ENCODE data around the gene VAT1L. TPM values are rescaled to one million over a fixed set of nuclear protein-coding genes. Genes with fewer than 3 reads are reported as not detected.

Gene VAT1L
- total RNA-seq, 4 donors from 2014 or later = 0.53 to 2.5 (median 0.92) TPM

DNA sequence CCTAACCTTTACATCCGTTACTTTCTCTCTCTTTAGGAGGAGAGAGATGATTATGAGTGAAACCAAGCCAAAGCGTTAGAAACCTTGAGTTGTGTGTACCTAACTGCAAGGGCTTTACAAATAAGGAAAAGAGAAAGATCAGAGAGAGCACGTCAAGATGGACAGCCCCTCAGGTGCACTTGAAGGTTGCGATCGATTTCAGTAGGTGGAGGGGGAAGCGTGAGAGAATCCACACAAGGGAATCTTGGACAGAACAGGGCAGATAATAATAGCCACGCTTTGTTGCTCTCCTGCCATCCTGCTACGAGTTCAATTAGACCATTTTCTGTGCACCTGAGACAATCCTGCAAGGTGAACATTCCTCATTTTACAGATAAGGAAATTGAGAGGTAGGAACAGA is 78.4 kb downstream of the VAT1L start:
- no peak overlapping the region for H3K27ac ChIP-seq
- H3K4me3 ChIP-seq = no peak overlapping the region
- TF ChIP-seq POLR2A (IDR thresholded peaks at IDR 0.05) = no peak
- TF ChIP-seq, protein P1, sequence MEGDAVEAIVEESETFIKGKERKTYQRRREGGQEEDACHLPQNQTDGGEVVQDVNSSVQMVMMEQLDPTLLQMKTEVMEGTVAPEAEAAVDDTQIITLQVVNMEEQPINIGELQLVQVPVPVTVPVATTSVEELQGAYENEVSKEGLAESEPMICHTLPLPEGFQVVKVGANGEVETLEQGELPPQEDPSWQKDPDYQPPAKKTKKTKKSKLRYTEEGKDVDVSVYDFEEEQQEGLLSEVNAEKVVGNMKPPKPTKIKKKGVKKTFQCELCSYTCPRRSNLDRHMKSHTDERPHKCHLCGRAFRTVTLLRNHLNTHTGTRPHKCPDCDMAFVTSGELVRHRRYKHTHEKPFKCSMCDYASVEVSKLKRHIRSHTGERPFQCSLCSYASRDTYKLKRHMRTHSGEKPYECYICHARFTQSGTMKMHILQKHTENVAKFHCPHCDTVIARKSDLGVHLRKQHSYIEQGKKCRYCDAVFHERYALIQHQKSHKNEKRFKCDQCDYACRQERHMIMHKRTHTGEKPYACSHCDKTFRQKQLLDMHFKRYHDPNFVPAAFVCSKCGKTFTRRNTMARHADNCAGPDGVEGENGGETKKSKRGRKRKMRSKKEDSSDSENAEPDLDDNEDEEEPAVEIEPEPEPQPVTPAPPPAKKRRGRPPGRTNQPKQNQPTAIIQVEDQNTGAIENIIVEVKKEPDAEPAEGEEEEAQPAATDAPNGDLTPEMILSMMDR (IDR thresholded peaks at IDR 0.05) = no peak
- H3K27me3 ChIP-seq = no peaks in the 10 kb centered on the region
- DNase-seq = no peak
- no peaks in the 10 kb centered on the region for H3K9me3 ChIP-seq
- H3K4me1 ChIP-seq = no peaks in the 10 kb centered on the region
- no peaks in the 10 kb centered on the region for H3K36me3 ChIP-seq

DNA sequence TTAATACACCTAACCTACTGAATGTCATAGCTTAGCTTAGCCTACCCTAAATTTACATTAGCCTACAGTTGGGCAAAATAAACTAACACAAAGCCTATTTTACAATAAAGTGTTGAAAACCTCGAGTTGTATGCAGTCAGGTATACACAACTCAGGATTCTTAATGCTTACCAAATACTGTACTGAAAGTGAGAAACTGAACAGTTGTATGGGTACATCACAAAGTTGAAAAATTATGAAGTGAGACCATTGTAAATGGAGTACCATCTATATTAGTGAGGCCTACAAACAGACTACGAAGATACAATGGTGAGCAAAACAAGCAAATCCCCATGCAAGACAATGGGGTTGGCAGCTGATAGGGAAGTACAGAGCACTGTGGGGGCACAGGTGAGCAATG is 79.7 kb downstream of the VAT1L start:
- no peak for TF ChIP-seq POLR2A (IDR thresholded peaks at IDR 0.05)
- TF ChIP-seq, protein P1 (IDR thresholded peaks at IDR 0.05) = no peak
- Histone ChIP-seq H3K27me3 (no peaks in the 10 kb centered on the region), H3K27ac (no peak overlapping the region), H3K4me3 (no peak overlapping the region), H3K36me3 (no peaks in the 10 kb centered on the region), H3K9me3 (no peaks in the 10 kb centered on the region), H3K4me1 (no peaks in the 10 kb centered on the region)
- no peak for DNase-seq

DNA sequence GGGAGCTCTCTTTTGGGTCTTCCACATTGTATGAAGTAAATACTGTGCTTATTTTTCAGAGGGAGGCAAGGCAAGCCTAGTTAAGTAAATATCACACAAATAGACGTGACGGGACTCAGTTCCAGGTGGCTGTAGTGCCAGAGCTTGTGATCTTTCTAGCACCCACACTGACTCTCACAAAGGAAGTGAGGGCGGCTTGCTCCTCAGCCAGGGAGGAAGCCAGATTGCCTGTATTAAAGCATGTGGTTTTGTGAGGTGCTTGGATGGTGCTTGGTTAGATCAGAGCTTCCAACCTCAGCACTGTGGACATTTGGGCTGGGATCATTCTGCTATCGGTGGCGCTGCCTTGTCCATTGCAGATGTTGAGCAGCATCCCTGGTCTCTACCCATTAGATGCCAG is 80.1 kb downstream of the VAT1L start:
- H3K4me1 ChIP-seq = no peaks in the 10 kb centered on the region
- no peaks in the 10 kb centered on the region for H3K36me3 ChIP-seq
- no peaks in the 10 kb centered on the region for H3K9me3 ChIP-seq
- no peaks in the 10 kb centered on the region for H3K27me3 ChIP-seq
- no peak for TF ChIP-seq POLR2A (IDR thresholded peaks at IDR 0.05)
- TF ChIP-seq, protein P1 (IDR thresholded peaks at IDR 0.05) = no peak
- H3K4me3 ChIP-seq = no peak overlapping the region
- DNase-seq = no peak
- no peak overlapping the region for H3K27ac ChIP-seq

DNA sequence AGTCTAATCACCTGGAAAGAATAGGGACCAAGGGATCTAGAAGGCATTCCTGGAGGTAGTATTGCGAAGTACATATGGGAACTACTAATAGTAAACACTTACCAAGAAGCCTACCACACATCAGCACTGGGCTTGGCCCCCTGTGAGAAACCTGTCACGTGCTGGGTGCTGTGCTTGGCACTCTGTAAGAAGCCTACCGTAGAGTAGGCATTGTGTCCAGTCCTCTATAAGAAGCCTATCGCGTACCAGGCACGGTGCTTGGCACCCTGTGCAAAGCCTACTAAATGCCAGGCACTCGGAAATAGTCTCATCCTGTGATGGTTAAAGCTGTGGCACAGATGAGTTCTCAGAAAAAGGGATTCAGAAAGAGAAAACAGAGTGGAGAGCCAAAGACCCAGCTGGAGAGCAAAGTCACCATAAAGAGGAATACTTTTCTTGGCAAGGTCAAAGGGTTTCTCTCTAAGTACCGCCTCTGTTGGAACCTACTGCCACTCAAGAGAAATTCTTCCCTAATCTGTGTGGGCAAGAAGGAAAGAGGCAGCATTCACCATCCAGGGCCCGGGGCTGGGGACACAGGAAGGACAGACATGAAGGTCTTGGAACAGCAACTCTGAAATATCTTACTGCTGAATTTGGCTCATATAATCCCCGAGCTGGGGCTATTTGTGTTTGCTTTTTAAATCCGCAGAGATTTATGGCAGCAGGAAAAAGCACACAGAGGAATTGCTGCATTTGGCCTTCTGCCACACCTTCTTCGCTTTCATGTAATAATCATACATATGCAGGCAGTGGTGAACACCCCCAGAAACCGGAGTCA is 81.8 kb downstream of the VAT1L start:
- Histone ChIP-seq H3K4me1 (no peaks in the 10 kb centered on the region), H3K27ac (no peak overlapping the region), H3K9me3 (no peaks in the 10 kb centered on the region), H3K36me3 (no peaks in the 10 kb centered on the region), H3K27me3 (no peaks in the 10 kb centered on the region), H3K4me3 (no peak overlapping the region)
- TF ChIP-seq POLR2A (IDR thresholded peaks at IDR 0.05) = no peak
- TF ChIP-seq, protein P1 (IDR thresholded peaks at IDR 0.05) = no peak
- no peak for DNase-seq

DNA sequence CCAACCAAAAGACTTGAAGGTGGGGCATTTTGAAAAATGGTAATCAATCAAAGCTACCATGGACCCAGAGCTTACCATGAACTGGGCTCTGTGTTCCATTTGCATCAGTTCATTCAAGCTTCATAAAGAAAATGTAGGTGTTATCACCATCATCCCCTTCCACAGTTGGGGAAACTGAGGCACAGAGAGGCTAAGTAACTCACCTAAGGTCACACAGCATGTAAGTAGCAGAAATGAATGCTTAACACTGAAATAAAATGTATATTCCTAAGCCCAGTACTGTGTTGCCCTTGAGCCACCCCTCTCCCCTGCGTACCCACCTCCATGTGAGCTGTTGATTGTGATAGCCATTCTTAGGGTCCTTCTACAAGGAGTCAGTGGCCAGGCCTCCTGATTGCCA is 83.6 kb downstream of the VAT1L start:
- no peak overlapping the region for H3K27ac ChIP-seq
- no peaks in the 10 kb centered on the region for H3K27me3 ChIP-seq
- DNase-seq = no peak
- H3K36me3 ChIP-seq = no peaks in the 10 kb centered on the region
- no peaks in the 10 kb centered on the region for H3K4me1 ChIP-seq
- H3K9me3 ChIP-seq = no peaks in the 10 kb centered on the region
- TF ChIP-seq, protein P1 (IDR thresholded peaks at IDR 0.05) = no peak
- no peak for TF ChIP-seq POLR2A (IDR thresholded peaks at IDR 0.05)
- no peak overlapping the region for H3K4me3 ChIP-seq

All from Peyer's patch (tissue), 4 donors.